GM12892 (cell line): Measurements from ENCODE around the gene OR4C11.

ENCODE experiments used
- POLR2A ChIP-seq: IDR thresholded peaks from 2 replicates; pipeline ENCODE4 v1.6.1; 2011; ENCODE audit warnings: low read depth, low read length, control low read depth
- POLR2AphosphoS5 ChIP-seq: IDR thresholded peaks from 2 replicates; pipeline ENCODE4 v1.6.1; 2011; ENCODE audit warnings: low read depth, low read length, control low read depth

- TF ChIP-seq POLR2A (no peak), POLR2AphosphoS5 (no peak)
Observed at GRCh38 chr11:55634813-55635212, 27.4 kb upstream of the OR4C11 start, which contains the start of gene OR4P4.
